ENCODE measurements around the gene FAM98B.

The FAM98B gene

GRCh38 chr15:38509152-38509551 lies 55.2 kb downstream of the FAM98B start:
- H3K79me2 ChIP-seq (ENCODE audit: insufficient read depth, low read depth) = no peaks in the 10 kb centered on the region
- no peaks in the 10 kb centered on the region for H4K20me1 ChIP-seq (ENCODE audit: insufficient read depth)
- H2AFZ ChIP-seq (ENCODE audit: low read depth) = no peak overlapping the region
- H3K9ac ChIP-seq = no peak overlapping the region
- no peaks in the 10 kb centered on the region for H3K36me3 ChIP-seq (ENCODE audit: insufficient read depth)
- no peak overlapping the region for H3K27ac ChIP-seq
- no peak for TF ChIP-seq CTCF (conservative IDR thresholded peaks at IDR 0.05; ENCODE audit: low read depth, low read length)
- no peak overlapping the region for H3K4me3 ChIP-seq (IDR thresholded peaks at IDR 0.05; ENCODE audit: insufficient read depth, low read depth, low read length)
- H3K4me1 ChIP-seq (ENCODE audit: low read depth, poor library complexity, severe bottlenecking) = no peaks in the 10 kb centered on the region
- no peaks in the 10 kb centered on the region for H3K27me3 ChIP-seq (ENCODE audit: insufficient read depth, low read depth)
- H3K4me2 ChIP-seq = no peak overlapping the region

DNA sequence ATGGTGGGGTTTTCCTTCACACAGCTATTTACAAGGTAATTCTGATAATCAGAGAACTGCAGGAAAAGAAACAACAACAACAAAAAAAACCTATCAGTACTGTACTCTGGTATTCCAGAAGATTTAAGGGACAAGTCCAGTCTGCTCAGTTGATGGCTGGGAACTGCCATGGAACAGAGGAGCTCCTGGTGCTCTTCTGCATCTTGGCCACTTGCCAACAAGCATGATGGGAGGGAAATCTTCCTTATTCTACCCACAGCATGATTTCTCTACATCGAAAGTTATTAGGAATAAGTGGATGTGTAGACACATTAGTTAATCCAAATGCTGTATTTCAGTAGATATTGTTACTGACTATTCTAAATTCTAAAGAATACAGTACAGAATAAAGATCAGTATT lies 59.0 kb downstream of the FAM98B start:
- no peak overlapping the region for H2AFZ ChIP-seq (ENCODE audit: low read depth)
- no peak for TF ChIP-seq CTCF (conservative IDR thresholded peaks at IDR 0.05; ENCODE audit: low read depth, low read length)
- no peak overlapping the region for H3K9ac ChIP-seq
- no peaks in the 10 kb centered on the region for H3K27me3 ChIP-seq (ENCODE audit: insufficient read depth, low read depth)
- no peaks in the 10 kb centered on the region for H3K4me1 ChIP-seq (ENCODE audit: low read depth, poor library complexity, severe bottlenecking)
- no peaks in the 10 kb centered on the region for H3K36me3 ChIP-seq (ENCODE audit: insufficient read depth)
- H3K4me3 ChIP-seq (IDR thresholded peaks at IDR 0.05; ENCODE audit: insufficient read depth, low read depth, low read length) = no peak overlapping the region
- H3K27ac ChIP-seq = no peak overlapping the region
- H3K79me2 ChIP-seq (ENCODE audit: insufficient read depth, low read depth) = no peaks in the 10 kb centered on the region
- no peak overlapping the region for H3K4me2 ChIP-seq
- H4K20me1 ChIP-seq (ENCODE audit: insufficient read depth) = no peaks in the 10 kb centered on the region

GRCh38 chr15:38514601-38515000 lies 60.7 kb downstream of the FAM98B start:
- H3K79me2 ChIP-seq (ENCODE audit: insufficient read depth, low read depth) = no peaks in the 10 kb centered on the region
- no peaks in the 10 kb centered on the region for H3K27me3 ChIP-seq (ENCODE audit: insufficient read depth, low read depth)
- H3K36me3 ChIP-seq (ENCODE audit: insufficient read depth) = no peaks in the 10 kb centered on the region
- no peak for TF ChIP-seq CTCF (conservative IDR thresholded peaks at IDR 0.05; ENCODE audit: low read depth, low read length)
- H2AFZ ChIP-seq (ENCODE audit: low read depth) = no peak overlapping the region
- H4K20me1 ChIP-seq (ENCODE audit: insufficient read depth) = no peaks in the 10 kb centered on the region
- H3K4me3 ChIP-seq (IDR thresholded peaks at IDR 0.05; ENCODE audit: insufficient read depth, low read depth, low read length) = no peak overlapping the region
- H3K27ac ChIP-seq = no peak overlapping the region
- no peaks in the 10 kb centered on the region for H3K4me1 ChIP-seq (ENCODE audit: low read depth, poor library complexity, severe bottlenecking)
- H3K4me2 ChIP-seq = no peak overlapping the region
- H3K9ac ChIP-seq = no peak overlapping the region

DNA sequence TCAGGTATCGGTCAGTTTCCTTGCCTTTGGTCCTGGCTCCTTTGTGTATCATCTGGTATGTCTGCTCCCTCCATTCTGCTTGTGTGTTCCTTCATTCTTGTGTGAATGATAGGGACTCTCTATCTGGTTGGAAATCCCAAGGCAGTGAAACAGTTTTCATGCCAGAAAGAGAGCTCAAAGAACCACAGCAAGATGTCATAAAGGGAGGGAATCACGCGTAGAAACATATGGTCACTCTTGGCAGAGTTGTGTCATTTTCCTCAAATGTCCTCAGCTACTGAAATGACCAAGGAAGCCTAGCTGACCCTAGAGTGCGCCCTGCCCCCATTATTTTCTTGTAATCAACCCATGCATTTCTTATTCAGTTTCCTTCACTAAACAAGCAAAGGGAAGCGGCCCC lies 62.7 kb downstream of the FAM98B start:
- no peaks in the 10 kb centered on the region for H4K20me1 ChIP-seq (ENCODE audit: insufficient read depth)
- H3K9ac ChIP-seq = no peak overlapping the region
- no peaks in the 10 kb centered on the region for H3K36me3 ChIP-seq (ENCODE audit: insufficient read depth)
- no peak overlapping the region for H3K27ac ChIP-seq
- H2AFZ ChIP-seq (ENCODE audit: low read depth) = no peak overlapping the region
- H3K79me2 ChIP-seq (ENCODE audit: insufficient read depth, low read depth) = no peaks in the 10 kb centered on the region
- H3K27me3 ChIP-seq (ENCODE audit: insufficient read depth, low read depth) = no peaks in the 10 kb centered on the region
- H3K4me1 ChIP-seq (ENCODE audit: low read depth, poor library complexity, severe bottlenecking) = no peaks in the 10 kb centered on the region
- H3K4me2 ChIP-seq = no peak overlapping the region
- H3K4me3 ChIP-seq (IDR thresholded peaks at IDR 0.05; ENCODE audit: insufficient read depth, low read depth, low read length) = no peak overlapping the region
- TF ChIP-seq CTCF (conservative IDR thresholded peaks at IDR 0.05; ENCODE audit: low read depth, low read length) = no peak
